ENCODE measurements around the gene DAAM1.

Gene DAAM1

GRCh38 chr14:59175404-59175803 lies 13.1 kb upstream of the DAAM1 start:
- Histone ChIP-seq H3K4me3 (no peak overlapping the region), H3K27ac (no peak overlapping the region)
- TF ChIP-seq CTCF (IDR thresholded peaks at IDR 0.05): no peak
- DNase-seq (ENCODE audit: low spot score): no peak

- DNase-seq (ENCODE audit: low spot score): no peak
- H3K27ac ChIP-seq: peak overlapping the region; percentile 40 to 74
- no peak overlapping the region for H3K4me3 ChIP-seq
- TF ChIP-seq CTCF (IDR thresholded peaks at IDR 0.05): no peak
These were observed 11.7 kb upstream of the DAAM1 start for GRCh38 chr14:59176765-59177164.

- no peak for DNase-seq (ENCODE audit: low spot score)
- TF ChIP-seq CTCF (IDR thresholded peaks at IDR 0.05): no peak
- no peak overlapping the region for H3K27ac ChIP-seq
- H3K4me3 ChIP-seq: no peak overlapping the region
These were observed 11.2 kb upstream of the DAAM1 start for GRCh38 chr14:59177262-59177661.

DNA sequence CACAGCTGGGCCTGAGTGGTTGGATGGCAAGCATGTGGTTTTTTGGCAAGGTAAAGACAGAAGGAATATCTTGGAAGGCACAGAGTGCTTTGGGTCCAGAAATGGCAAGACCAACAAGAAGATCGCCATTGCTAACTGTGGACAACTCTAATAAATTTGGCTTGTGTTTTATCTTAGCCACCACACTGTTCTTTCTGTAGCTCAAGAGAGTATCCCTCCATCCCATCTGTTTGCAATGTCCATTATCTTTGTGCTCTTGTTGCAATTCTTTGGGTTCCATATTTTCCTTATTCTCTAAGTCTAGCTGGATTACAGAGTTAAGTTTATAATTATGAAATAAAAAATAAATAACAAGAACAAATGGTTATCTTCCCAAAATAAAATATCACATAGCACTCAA lies 6.7 kb upstream of the DAAM1 start:
- no peak for DNase-seq (ENCODE audit: low spot score)
- no peak for TF ChIP-seq CTCF (IDR thresholded peaks at IDR 0.05)
- Histone ChIP-seq H3K27ac (no peak overlapping the region), H3K4me3 (no peak overlapping the region)

DNA sequence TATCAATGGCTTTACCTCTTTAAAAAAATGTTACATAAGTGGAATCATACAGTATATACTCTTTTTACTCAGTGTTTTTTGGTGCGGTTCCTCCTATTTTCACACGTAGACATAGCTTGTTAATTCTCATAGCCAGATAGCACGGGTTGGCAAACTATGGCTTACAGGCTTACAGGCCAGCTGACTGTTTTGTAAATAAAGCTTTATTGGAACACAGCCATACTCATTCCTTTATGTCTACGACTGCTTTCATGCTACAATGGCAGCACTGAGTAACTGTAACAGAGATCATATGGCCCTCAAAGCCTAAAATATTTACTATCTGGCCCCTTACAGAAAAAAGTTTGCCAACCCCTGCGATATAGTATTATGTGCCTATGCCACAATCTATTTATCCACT lies 5.8 kb upstream of the DAAM1 start:
- DNase-seq (ENCODE audit: low spot score): no peak
- no peak overlapping the region for H3K27ac ChIP-seq
- TF ChIP-seq CTCF (IDR thresholded peaks at IDR 0.05): no peak
- no peak overlapping the region for H3K4me3 ChIP-seq

DNA sequence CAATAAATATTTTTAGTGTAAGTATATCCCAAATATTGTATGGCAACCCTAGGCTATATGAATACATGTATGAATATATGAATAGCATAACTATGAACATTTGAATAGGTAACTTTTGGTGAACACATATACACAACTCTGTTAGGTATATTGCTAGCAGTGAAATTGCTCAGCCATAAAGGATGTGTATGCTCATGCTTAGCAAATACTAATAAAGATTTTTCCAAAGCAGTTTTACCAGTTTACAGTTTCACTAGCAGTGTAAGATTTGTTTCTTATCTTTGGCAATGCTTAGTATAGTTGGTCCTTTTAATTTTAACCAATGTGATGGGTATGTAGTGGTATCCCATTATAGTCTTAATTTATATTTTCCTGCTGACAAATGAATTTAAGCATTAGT lies 5.3 kb upstream of the DAAM1 start:
- Histone ChIP-seq H3K27ac (no peak overlapping the region), H3K4me3 (no peak overlapping the region)
- TF ChIP-seq CTCF (IDR thresholded peaks at IDR 0.05): no peak
- DNase-seq (ENCODE audit: low spot score): no peak

DNA sequence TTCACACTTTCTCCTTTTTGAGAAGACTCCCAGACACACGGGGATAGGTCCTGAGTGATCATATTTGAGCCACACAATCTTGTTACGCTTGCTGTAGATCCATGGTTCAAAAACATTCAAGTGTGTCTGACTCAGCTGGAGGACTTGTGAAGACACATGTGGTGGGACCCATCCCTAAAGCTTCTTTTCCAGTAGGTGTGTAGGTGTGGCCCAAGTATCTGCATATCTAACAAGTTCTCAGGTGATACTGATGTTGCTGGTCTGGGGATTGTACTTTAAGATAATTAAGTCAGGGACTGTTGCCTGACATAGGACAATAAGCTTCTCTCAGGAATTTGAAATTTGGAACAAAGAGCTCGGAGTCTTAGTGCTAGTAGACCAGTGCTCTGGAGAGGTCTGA lies 4.1 kb upstream of the DAAM1 start:
- TF ChIP-seq CTCF (IDR thresholded peaks at IDR 0.05): no peak
- H3K27ac ChIP-seq: peak overlapping the region in 1 of 2 donors; percentile 17
- no peak overlapping the region for H3K4me3 ChIP-seq
- DNase-seq (ENCODE audit: low spot score): no peak

All from coronary artery (tissue), 2 donors.